ENCODE measurements around the gene HMGB3.

The HMGB3 gene

GRCh38 chrX:150966235-150966634, 16.9 kb upstream of the HMGB3 start:
- H3K4me3 ChIP-seq (ENCODE audit: low read depth, low read length) = no peak overlapping the region
- TF ChIP-seq, protein P1, sequence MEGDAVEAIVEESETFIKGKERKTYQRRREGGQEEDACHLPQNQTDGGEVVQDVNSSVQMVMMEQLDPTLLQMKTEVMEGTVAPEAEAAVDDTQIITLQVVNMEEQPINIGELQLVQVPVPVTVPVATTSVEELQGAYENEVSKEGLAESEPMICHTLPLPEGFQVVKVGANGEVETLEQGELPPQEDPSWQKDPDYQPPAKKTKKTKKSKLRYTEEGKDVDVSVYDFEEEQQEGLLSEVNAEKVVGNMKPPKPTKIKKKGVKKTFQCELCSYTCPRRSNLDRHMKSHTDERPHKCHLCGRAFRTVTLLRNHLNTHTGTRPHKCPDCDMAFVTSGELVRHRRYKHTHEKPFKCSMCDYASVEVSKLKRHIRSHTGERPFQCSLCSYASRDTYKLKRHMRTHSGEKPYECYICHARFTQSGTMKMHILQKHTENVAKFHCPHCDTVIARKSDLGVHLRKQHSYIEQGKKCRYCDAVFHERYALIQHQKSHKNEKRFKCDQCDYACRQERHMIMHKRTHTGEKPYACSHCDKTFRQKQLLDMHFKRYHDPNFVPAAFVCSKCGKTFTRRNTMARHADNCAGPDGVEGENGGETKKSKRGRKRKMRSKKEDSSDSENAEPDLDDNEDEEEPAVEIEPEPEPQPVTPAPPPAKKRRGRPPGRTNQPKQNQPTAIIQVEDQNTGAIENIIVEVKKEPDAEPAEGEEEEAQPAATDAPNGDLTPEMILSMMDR (IDR thresholded peaks at IDR 0.05; ENCODE audit: borderline replicate concordance, insufficient read depth, low read depth, low read length) = no peak

GRCh38 chrX:150966742-150967141, 16.4 kb upstream of the HMGB3 start:
- H3K4me3 ChIP-seq (ENCODE audit: low read depth, low read length) = no peak overlapping the region
- TF ChIP-seq, protein P1 (IDR thresholded peaks at IDR 0.05; ENCODE audit: borderline replicate concordance, insufficient read depth, low read depth, low read length) = no peak

GRCh38 chrX:150967786-150968185, 15.3 kb upstream of the HMGB3 start:
- H3K4me3 ChIP-seq (ENCODE audit: low read depth, low read length) = no peak overlapping the region
- TF ChIP-seq, protein P1 (IDR thresholded peaks at IDR 0.05; ENCODE audit: borderline replicate concordance, insufficient read depth, low read depth, low read length) = no peak

DNA sequence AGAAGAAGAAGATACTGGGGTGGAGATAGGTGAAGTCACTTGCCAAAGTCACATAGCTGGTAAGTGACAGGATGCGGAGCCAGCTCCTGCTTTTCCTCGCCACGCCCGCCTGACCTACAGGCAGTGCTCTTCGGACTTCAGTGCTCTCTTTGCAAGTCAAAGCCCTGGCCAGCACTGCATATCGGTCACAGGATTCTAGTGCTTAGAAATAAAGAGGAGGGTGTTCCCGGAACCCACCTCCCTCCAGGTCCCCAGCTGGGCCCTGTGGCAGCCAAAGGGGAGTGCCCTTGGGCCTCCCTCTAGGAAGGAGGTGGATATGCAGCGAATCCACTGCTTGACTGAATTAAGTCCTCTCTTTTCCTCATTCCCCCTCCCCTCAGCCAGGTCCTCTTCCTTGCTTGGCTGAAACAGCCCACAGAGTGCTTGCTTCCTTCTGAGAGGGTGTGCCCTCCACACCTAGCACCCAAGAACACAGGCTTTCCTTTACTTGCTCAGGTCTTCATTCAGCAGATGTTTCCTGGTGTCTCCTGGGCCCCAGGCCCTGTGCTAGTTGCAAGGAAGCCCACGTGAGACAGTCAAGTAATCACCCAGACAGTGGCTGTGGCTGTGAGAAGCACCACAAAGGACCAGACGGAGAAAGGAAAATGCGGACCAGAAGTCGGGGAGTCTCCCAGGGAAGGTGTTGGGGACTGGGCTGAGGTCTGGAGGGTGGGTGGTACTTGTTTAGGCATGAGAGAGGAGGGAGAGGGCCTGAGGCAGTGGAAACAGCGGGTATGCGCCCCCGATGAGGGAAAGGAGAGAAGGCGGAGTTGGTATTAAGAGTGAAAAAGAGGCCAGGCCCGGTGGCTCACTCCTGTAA, 14.0 kb upstream of the HMGB3 start:
- H3K4me3 ChIP-seq (ENCODE audit: low read depth, low read length) = no peak overlapping the region
- TF ChIP-seq, protein P1 (IDR thresholded peaks at IDR 0.05; ENCODE audit: borderline replicate concordance, insufficient read depth, low read depth, low read length) = no peak

DNA sequence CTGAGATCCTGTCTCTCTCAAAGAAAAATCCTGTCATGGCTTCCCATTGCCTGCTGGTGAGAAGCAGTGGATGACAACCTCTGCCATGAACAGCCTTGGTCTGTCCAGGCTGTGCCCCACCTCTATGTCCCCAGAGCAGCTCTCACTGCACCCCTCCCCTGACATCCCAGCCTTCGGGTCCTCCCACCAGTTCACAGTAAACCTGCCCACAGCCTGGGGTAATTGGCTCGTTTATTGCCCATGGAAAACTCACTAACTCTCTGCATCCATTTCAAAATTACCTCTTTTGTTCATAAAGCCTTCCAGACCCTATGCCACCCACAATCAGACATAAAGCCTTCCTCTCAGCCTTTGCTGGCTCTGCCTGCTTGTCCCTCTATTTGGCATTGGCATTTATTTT, 10.7 kb upstream of the HMGB3 start:
- no peak overlapping the region for H3K4me3 ChIP-seq (ENCODE audit: low read depth, low read length)
- TF ChIP-seq, protein P1 (IDR thresholded peaks at IDR 0.05; ENCODE audit: borderline replicate concordance, insufficient read depth, low read depth, low read length) = no peak

- no peak overlapping the region for H3K4me3 ChIP-seq (ENCODE audit: low read depth, low read length)
- TF ChIP-seq, protein P1 (IDR thresholded peaks at IDR 0.05; ENCODE audit: borderline replicate concordance, insufficient read depth, low read depth, low read length) = no peak
Observed at GRCh38 chrX:150975655-150976390, 7.3 kb upstream of the HMGB3 start.
